Prostate gland (tissue), 2 donors: ENCODE data around the gene SLC13A4. TPM values are rescaled to one million over a fixed set of nuclear protein-coding genes. Genes with fewer than 3 reads are reported as not detected.

Experiments used
- DNase-seq: peaks from one replicate; pipeline ENCODE4 v3.0.0-alpha.2; 2019; ENCODE audit warnings: low spot score
- H3K27ac ChIP-seq, 2 donors: fragments of 200-600 bp; sonication (generic); 2 replicates each; pipeline ENCODE4 v1.5.1; 2017 to 2019
- H3K27me3 ChIP-seq: fragments of 200-600 bp; sonication (generic); replicated peaks from 2 replicates; pipeline ENCODE4 v1.5.1; 2019; ENCODE audit not compliant: insufficient read depth
- H3K36me3 ChIP-seq, 2 donors: fragments of 200-600 bp; sonication (generic); 1 replicate in 1 of 2; 2 replicates in 1 of 2; pipeline versions ENCODE4 v1.5.1 to v1.8.1; 2017 to 2019
- H3K4me1 ChIP-seq: fragments of 200-600 bp; sonication (generic); replicated peaks from 2 replicates; pipeline ENCODE4 v1.5.1; 2019
- H3K4me3 ChIP-seq, 2 donors: fragments of 200-600 bp; sonication (generic); 2 replicates each; pipeline ENCODE4 v1.5.1; 2017 to 2019
- H3K9me3 ChIP-seq: fragments of 200-600 bp; sonication (generic); 2 replicates; pipeline ENCODE4 v1.5.1; 2017
- POLR2A ChIP-seq: fragments of 450-650 bp; IDR thresholded peaks from one replicate; pipeline ENCODE4 v1.6.1; 2016; ENCODE audit warnings: antibody characterized with exemption, mild to moderate bottlenecking
- POLR2AphosphoS5 ChIP-seq: sonication (generic); formaldehyde crosslinking; IDR thresholded peaks from one replicate; pipeline ENCODE4 v1.6.1; 2017; ENCODE audit warnings: antibody characterized with exemption
- WGBS: methylation state at CpG from one replicate; pipeline ENCODE4 v1.1.5; 2018; 5-methylcytosine and 5-hydroxymethylcytosine counted together
- intact Hi-C: fragments of 100-400 bp; cut with DNase I; formaldehyde crosslinking; loops from one replicate; pipeline ENCODE4 v1.14.2; 2022
- total RNA-seq, 2 donors: library from RNA; depleted of rRNA; stranded (reverse); fragments of >200 nt; gene quantifications; one replicate each; pipeline ENCODE4 v1.1.0, GENCODE V29; 2016
- TF ChIP-seq, protein P1 (sequence below), 4 experiments: fragments of 200-600 bp in 2 of 4; fragments of 450-650 bp in 2 of 4; sonication (generic) in 2 of 4; IDR thresholded peaks; 1 replicate in 3 of 4; 2 replicates in 1 of 4; pipeline ENCODE4 v1.5.1; 2016 to 2019; ENCODE audit warnings: antibody characterized with exemption in 4 of 4, mild to moderate bottlenecking in 2 of 4, moderate library complexity in 2 of 4

The SLC13A4 gene
- total RNA-seq, 2 donors from 2014 or later = 9.4 TPM; not detected in 1

GRCh38 chr7:135731131-135731530 is 3.1 kb upstream of the SLC13A4 start:
- Histone ChIP-seq H3K27ac (no peak overlapping the region), H3K4me1 (no peaks in the 10 kb centered on the region), H3K36me3 (no peaks in the 10 kb centered on the region), H3K9me3 (no peaks in the 10 kb centered on the region), H3K27me3 (no peaks in the 10 kb centered on the region), H3K4me3 (no peak overlapping the region)
- TF ChIP-seq POLR2AphosphoS5 (no peak), POLR2A (no peak)
- TF ChIP-seq, protein P1, sequence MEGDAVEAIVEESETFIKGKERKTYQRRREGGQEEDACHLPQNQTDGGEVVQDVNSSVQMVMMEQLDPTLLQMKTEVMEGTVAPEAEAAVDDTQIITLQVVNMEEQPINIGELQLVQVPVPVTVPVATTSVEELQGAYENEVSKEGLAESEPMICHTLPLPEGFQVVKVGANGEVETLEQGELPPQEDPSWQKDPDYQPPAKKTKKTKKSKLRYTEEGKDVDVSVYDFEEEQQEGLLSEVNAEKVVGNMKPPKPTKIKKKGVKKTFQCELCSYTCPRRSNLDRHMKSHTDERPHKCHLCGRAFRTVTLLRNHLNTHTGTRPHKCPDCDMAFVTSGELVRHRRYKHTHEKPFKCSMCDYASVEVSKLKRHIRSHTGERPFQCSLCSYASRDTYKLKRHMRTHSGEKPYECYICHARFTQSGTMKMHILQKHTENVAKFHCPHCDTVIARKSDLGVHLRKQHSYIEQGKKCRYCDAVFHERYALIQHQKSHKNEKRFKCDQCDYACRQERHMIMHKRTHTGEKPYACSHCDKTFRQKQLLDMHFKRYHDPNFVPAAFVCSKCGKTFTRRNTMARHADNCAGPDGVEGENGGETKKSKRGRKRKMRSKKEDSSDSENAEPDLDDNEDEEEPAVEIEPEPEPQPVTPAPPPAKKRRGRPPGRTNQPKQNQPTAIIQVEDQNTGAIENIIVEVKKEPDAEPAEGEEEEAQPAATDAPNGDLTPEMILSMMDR (IDR thresholded peaks at IDR 0.05) = no peak
- DNase-seq = no peak
- intact Hi-C loops = no loop called here
- WGBS = 92% methylated on average over 4 of the region's 4 CpGs

- H3K27me3 ChIP-seq = no peaks in the 10 kb centered on the region
- intact Hi-C loops = no loop called here
- H3K4me3 ChIP-seq = no peak overlapping the region
- H3K27ac ChIP-seq = no peak overlapping the region
- H3K36me3 ChIP-seq = no peaks in the 10 kb centered on the region
- no peaks in the 10 kb centered on the region for H3K9me3 ChIP-seq
- 62% methylated on average over 5 of the region's 5 CpGs for WGBS
- TF ChIP-seq POLR2A = no peak
- H3K4me1 ChIP-seq = no peaks in the 10 kb centered on the region
- no peak for DNase-seq
Measured at GRCh38 chr7:135729230-135729629, 1.2 kb upstream of the SLC13A4 start.

DNA sequence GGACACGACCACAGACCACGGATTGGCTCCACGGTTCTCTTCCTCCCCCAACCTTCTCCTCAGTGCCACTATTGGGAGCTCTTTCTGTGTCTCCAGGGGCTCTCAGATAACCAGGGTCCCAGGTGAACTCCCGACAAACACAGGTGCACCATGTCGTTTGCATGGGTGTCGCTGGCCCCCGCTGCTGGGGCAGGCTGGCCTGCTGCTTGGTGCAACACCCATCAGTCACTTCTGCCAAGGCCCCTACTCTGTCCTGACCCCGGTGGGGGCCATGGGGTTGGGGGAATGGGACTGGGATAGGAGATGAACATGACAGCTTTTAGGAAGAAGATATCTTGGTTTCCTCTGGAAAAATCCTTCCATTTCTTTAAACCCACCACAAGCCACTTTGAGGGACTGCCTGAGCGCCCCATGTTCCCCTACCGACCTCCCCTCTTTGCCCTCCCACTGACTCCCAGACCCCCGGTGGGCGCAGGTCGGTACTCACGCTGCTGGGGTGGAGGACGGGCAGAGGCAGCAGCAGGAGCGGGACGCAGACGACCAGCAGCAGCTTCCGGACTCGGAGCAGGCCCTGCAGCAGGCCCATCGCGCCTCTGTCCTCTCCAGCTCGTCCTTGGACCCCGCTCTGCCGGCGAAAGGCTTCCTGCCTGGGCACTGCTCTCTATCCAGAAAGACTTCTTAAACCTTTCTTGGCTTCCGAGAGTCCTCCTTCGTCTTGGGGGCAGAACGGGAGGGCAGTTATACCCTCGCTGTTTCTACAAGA is 894 bp downstream of the SLC13A4 start:
- Histone ChIP-seq H3K36me3 (no peaks in the 10 kb centered on the region), H3K4me3 (no peak overlapping the region), H3K4me1 (no peaks in the 10 kb centered on the region), H3K27ac (no peak overlapping the region), H3K27me3 (no peaks in the 10 kb centered on the region), H3K9me3 (no peaks in the 10 kb centered on the region)
- no peak for TF ChIP-seq POLR2AphosphoS5
- DNase-seq = no peak
- 93% methylated on average over 30 of the region's 30 CpGs for WGBS
- intact Hi-C loops = no loop called here

GRCh38 chr7:135726276-135726788 is 1.7 kb downstream of the SLC13A4 start:
- intact Hi-C loops = no loop called here
- Histone ChIP-seq H3K4me1 (no peaks in the 10 kb centered on the region), H3K36me3 (no peaks in the 10 kb centered on the region), H3K4me3 (no peak overlapping the region), H3K9me3 (no peaks in the 10 kb centered on the region), H3K27me3 (no peaks in the 10 kb centered on the region), H3K27ac (no peak overlapping the region)
- DNase-seq = no peak
- TF ChIP-seq POLR2A = no peak
- 53% methylated on average over 5 of the region's 5 CpGs for WGBS

- Histone ChIP-seq H3K4me1 (no peaks in the 10 kb centered on the region), H3K27ac (no peak overlapping the region), H3K36me3 (no peaks in the 10 kb centered on the region), H3K9me3 (no peaks in the 10 kb centered on the region), H3K4me3 (no peak overlapping the region), H3K27me3 (no peaks in the 10 kb centered on the region)
- 66% methylated on average over 7 of the region's 7 CpGs for WGBS
- intact Hi-C loops = no loop called here
- no peak for DNase-seq
- TF ChIP-seq POLR2AphosphoS5 (no peak), POLR2A (no peak)
- TF ChIP-seq, protein P1 (IDR thresholded peaks at IDR 0.05) = no peak
Measured at GRCh38 chr7:135723411-135723810, 4.6 kb downstream of the SLC13A4 start.

GRCh38 chr7:135721198-135721820 is 6.7 kb downstream of the SLC13A4 start:
- Histone ChIP-seq H3K9me3 (no peaks in the 10 kb centered on the region), H3K27me3 (no peaks in the 10 kb centered on the region), H3K36me3 (no peaks in the 10 kb centered on the region), H3K27ac (no peak overlapping the region), H3K4me1 (no peaks in the 10 kb centered on the region), H3K4me3 (no peak overlapping the region)
- intact Hi-C loops = no loop called here
- DNase-seq = no peak
- TF ChIP-seq, protein P1 (IDR thresholded peaks at IDR 0.05) = no peak
- no peak for TF ChIP-seq POLR2AphosphoS5
- TF ChIP-seq POLR2A = no peak
- WGBS = 95% methylated on average over 21 of the region's 21 CpGs
